Measurements from ENCODE around the gene PTPRA. TPM values are rescaled to one million over a fixed set of nuclear protein-coding genes. Genes with fewer than 3 reads are reported as not detected.

The PTPRA gene
- total RNA-seq, 4 donors from 2014 or later = 50.7 to 96.7 (median 64.1) TPM

DNA sequence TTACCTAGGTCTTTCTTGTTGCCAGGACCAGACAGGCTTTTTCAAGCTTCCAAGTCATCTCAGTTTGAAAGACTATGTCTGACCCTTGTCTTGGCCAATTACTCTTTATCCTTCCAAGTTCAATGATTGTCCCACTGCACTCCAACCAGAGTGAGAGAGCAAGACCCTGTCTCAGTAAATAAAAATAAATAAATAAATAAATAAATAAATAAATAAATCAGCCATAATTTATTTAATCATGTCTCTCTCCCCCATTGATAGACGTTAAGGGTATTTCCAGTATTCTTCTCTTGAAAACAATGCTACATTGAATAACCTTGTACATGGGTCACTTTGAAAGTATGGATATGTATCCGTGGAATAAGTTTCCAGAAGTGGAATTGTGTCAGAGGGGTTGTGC, 83.2 kb downstream of the PTPRA start:
- WGBS, 2 donors = 93 to 94% methylated on average over 2 of the region's 2 CpGs

DNA sequence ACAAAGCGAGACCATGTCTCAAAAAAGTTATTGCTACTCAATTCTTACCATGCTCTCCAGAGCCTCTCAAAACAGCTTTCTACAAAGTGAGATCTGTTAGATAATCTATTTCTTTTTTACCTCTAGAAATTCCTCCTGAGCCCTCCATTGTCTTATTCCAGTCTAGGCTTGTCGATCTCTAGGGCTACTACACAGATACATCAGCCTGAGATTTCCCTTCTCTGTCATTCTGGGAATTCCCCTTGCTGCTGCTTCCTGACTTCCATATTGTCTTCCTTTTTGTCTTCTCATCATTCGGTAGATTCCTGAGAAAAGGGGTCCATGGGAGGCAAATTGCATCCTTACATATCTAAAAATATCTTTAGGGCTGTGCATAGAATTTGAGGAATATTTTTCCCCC, 94.6 kb downstream of the PTPRA start:
- WGBS, 2 donors = 77 to 80% methylated on average over 3 of the region's 3 CpGs
- intact Hi-C loops (cut with DNase I; ENCODE audit: low total_unique reads) = no loop called here
- DNase-seq (ENCODE audit: low spot score in 2 of 2) = no peak
- H3K4me3 ChIP-seq (ENCODE audit: low read depth, poor library complexity, severe bottlenecking) = no peak overlapping the region
- no peak for TF ChIP-seq POLR2A (IDR thresholded peaks at IDR 0.05)
- TF ChIP-seq, protein P1, sequence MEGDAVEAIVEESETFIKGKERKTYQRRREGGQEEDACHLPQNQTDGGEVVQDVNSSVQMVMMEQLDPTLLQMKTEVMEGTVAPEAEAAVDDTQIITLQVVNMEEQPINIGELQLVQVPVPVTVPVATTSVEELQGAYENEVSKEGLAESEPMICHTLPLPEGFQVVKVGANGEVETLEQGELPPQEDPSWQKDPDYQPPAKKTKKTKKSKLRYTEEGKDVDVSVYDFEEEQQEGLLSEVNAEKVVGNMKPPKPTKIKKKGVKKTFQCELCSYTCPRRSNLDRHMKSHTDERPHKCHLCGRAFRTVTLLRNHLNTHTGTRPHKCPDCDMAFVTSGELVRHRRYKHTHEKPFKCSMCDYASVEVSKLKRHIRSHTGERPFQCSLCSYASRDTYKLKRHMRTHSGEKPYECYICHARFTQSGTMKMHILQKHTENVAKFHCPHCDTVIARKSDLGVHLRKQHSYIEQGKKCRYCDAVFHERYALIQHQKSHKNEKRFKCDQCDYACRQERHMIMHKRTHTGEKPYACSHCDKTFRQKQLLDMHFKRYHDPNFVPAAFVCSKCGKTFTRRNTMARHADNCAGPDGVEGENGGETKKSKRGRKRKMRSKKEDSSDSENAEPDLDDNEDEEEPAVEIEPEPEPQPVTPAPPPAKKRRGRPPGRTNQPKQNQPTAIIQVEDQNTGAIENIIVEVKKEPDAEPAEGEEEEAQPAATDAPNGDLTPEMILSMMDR (IDR thresholded peaks at IDR 0.05) = no peak

More for the DNA sequence above, 83.2 kb downstream of the PTPRA start:
- TF ChIP-seq, protein P1 (IDR thresholded peaks at IDR 0.05) = no peak
- no peak for TF ChIP-seq POLR2A (IDR thresholded peaks at IDR 0.05)
- intact Hi-C loops (cut with DNase I; ENCODE audit: low total_unique reads) = no loop called here
- DNase-seq (ENCODE audit: low spot score in 2 of 2) = no peak
- no peak overlapping the region for H3K4me3 ChIP-seq (ENCODE audit: low read depth, poor library complexity, severe bottlenecking)

- intact Hi-C loops (cut with DNase I; ENCODE audit: low total_unique reads) = no loop called here
- WGBS, 2 donors = 89 to 96% methylated on average over 5 of the region's 5 CpGs
- TF ChIP-seq, protein P1 (IDR thresholded peaks at IDR 0.05) = no peak
- TF ChIP-seq POLR2A (IDR thresholded peaks at IDR 0.05) = no peak
These were observed 98.8 kb downstream of the PTPRA start for GRCh38 chr20:2972126-2972525.

DNA sequence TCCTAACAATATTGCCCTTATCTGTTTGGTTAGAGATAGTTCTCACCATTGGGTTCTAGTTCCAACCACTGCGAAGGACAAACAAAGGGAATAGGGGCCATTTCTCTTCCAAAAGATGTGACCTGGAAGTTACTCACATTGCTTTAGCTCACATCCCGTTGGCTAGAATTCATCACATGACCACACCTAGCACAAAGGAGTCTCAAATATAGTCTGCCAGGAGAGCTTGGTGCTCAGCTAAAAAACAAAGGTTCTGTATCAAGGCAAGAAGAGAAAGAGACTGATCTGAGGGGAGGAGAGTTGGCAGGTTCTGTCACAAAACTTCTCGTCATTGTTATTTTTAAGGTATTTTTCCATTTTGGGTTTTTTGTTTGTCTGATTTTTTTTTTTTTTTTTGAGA, 100.3 kb downstream of the PTPRA start:
- intact Hi-C loops (cut with DNase I; ENCODE audit: low total_unique reads) = no loop called here
- 91 to 96% methylated on average over 3 of the region's 3 CpGs for WGBS, 2 donors
- DNase-seq (ENCODE audit: low spot score in 2 of 2) = no peak
- no peak overlapping the region for H3K4me3 ChIP-seq (ENCODE audit: low read depth, poor library complexity, severe bottlenecking)
- no peak for TF ChIP-seq POLR2A (IDR thresholded peaks at IDR 0.05)
- TF ChIP-seq, protein P1 (IDR thresholded peaks at IDR 0.05) = no peak

More at GRCh38 chr20:2972126-2972525, 98.8 kb downstream of the PTPRA start:
- H3K4me3 ChIP-seq (ENCODE audit: low read depth, poor library complexity, severe bottlenecking) = no peak overlapping the region
- no peak for DNase-seq (ENCODE audit: low spot score in 2 of 2)

DNA sequence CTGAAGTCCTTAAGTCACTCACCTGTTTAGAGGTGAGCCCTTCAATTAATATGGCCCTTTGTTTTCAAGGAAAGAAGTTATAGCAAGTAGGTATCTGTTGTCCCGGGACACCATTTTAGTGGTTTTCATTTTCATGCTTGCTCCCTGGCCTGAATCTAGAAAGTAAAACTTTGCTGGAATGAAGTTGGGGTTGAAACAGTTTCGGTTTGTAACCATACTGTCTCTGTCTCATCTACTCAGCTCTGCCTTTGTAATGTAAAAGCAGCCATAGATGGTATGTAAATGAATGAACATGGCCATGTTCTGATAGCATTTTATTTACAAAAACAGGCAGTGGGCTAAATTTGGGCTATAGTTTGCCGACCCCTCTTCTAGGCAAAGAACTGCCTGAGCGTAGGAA, 105.2 kb downstream of the PTPRA start:
- DNase-seq (ENCODE audit: low spot score in 2 of 2) = no peak
- intact Hi-C loops (cut with DNase I; ENCODE audit: low total_unique reads) = no loop called here
- 77 to 88% methylated on average over 4 of the region's 4 CpGs for WGBS, 2 donors
- H3K4me3 ChIP-seq (ENCODE audit: low read depth, poor library complexity, severe bottlenecking) = no peak overlapping the region
- TF ChIP-seq POLR2A (IDR thresholded peaks at IDR 0.05) = no peak
- TF ChIP-seq, protein P1 (IDR thresholded peaks at IDR 0.05) = no peak

- intact Hi-C loops (cut with DNase I; ENCODE audit: low total_unique reads) = no loop called here
- no peak for DNase-seq (ENCODE audit: low spot score in 2 of 2)
- 58 to 67% methylated on average over 3 of the region's 3 CpGs for WGBS, 2 donors
- no peak overlapping the region for H3K4me3 ChIP-seq (ENCODE audit: low read depth, poor library complexity, severe bottlenecking)
- TF ChIP-seq, protein P1 (IDR thresholded peaks at IDR 0.05) = no peak
- TF ChIP-seq POLR2A (IDR thresholded peaks at IDR 0.05) = no peak
These were observed 108.4 kb downstream of the PTPRA start for GRCh38 chr20:2981646-2982045.
